Measurements from ENCODE around the gene CDYL.

GRCh38 chr6:4964675-4965561 lies 188.7 kb downstream of the CDYL start:
- TF ChIP-seq CTCF (IDR thresholded peaks at IDR 0.05; ENCODE audit: low read length) (no peak), EZH2 (IDR thresholded peaks at IDR 0.05; ENCODE audit: borderline replicate concordance, low read length) (no peak)
